Astrocyte (in vitro differentiated cells and primary cell): ENCODE results near the gene NKIRAS1. TPM values are rescaled to one million over a fixed set of nuclear protein-coding genes. Genes with fewer than 3 reads are reported as not detected.

Experiments
- DNase-seq: peaks from one replicate; pipeline ENCODE4 v3.0.0-alpha.2; 2010; ENCODE audit warnings: low read depth
- FAIRE-seq: peaks from 2 replicates; lab custom pipeline; 2011; peaks lifted over from hg19 to GRCh38; lab: Jason Lieb, UNC
- H2AFZ ChIP-seq: 2 replicates; pipeline ENCODE4 v1.6.0; 2012; ENCODE audit warnings: low read depth, low read length, inconsistent platforms
- H3K27ac ChIP-seq: 2 replicates; pipeline ENCODE4 v1.5.1; 2011; ENCODE audit warnings: low read depth, low read length, inconsistent platforms
- H3K27me3 ChIP-seq: 2 replicates; pipeline ENCODE4 v1.6.0; 2011; ENCODE audit warnings: low read length, inconsistent platforms; ENCODE audit not compliant: insufficient read depth
- H3K36me3 ChIP-seq: 2 replicates; pipeline ENCODE4 v1.5.1; 2011; ENCODE audit warnings: low read length, inconsistent platforms; ENCODE audit not compliant: insufficient read depth
- H3K4me1 ChIP-seq: 2 replicates; pipeline ENCODE4 v1.5.1; 2011; ENCODE audit warnings: low read length, inconsistent platforms; ENCODE audit not compliant: insufficient read depth
- H3K4me2 ChIP-seq: 2 replicates; pipeline ENCODE4 v1.6.0; 2012; ENCODE audit warnings: low read length, inconsistent platforms
- H3K4me3 ChIP-seq: 2 replicates; pipeline ENCODE4 v1.5.1; 2011; ENCODE audit warnings: low read depth, mild to moderate bottlenecking, low read length, inconsistent platforms; ENCODE audit not compliant: insufficient read depth
- H3K79me2 ChIP-seq: 2 replicates; pipeline ENCODE4 v1.6.0; 2012; ENCODE audit warnings: mild to moderate bottlenecking, low read length, inconsistent platforms; ENCODE audit not compliant: insufficient read depth
- H3K9ac ChIP-seq: 2 replicates; pipeline ENCODE4 v1.6.0; 2012; ENCODE audit warnings: mild to moderate bottlenecking, low read length, inconsistent platforms
- H3K9me3 ChIP-seq: 2 replicates; pipeline ENCODE4 v1.5.1; 2012; ENCODE audit warnings: low read depth, mild to moderate bottlenecking, low read length, inconsistent platforms; ENCODE audit not compliant: insufficient read depth
- H4K20me1 ChIP-seq: 2 replicates; pipeline ENCODE4 v1.6.0; 2012; ENCODE audit warnings: low read length, inconsistent platforms; ENCODE audit not compliant: insufficient read depth
- H3K27ac Mint-ChIP-seq: one replicate; pipeline ENCODE4 v1.8.0; 2021; ENCODE audit warnings: mild to moderate bottlenecking, mixed read lengths; ENCODE audit not compliant: unreplicated experiment
- H3K27me3 Mint-ChIP-seq: one replicate; pipeline ENCODE4 v1.8.0; 2021; ENCODE audit warnings: low read depth, mixed read lengths; ENCODE audit not compliant: unreplicated experiment
- H3K36me3 Mint-ChIP-seq: one replicate; pipeline ENCODE4 v1.8.0; 2021; ENCODE audit warnings: low read depth, mixed read lengths; ENCODE audit not compliant: unreplicated experiment
- H3K4me1 Mint-ChIP-seq: one replicate; pipeline ENCODE4 v1.8.0; 2021; ENCODE audit warnings: low read depth, mixed read lengths; ENCODE audit not compliant: unreplicated experiment
- H3K4me3 Mint-ChIP-seq: one replicate; pipeline ENCODE4 v1.8.0; 2021; ENCODE audit warnings: mild to moderate bottlenecking, moderate library complexity, mixed read lengths; ENCODE audit not compliant: unreplicated experiment
- H3K9me3 Mint-ChIP-seq: one replicate; pipeline ENCODE4 v1.8.0; 2021; ENCODE audit warnings: mild to moderate bottlenecking, mixed read lengths; ENCODE audit not compliant: unreplicated experiment
- CTCF ChIP-seq: IDR thresholded peaks from 2 replicates; pipeline ENCODE4 v1.5.1; 2011; ENCODE audit warnings: low read depth, mild to moderate bottlenecking, inconsistent platforms, low read length, moderate library complexity; ENCODE audit not compliant: insufficient read depth
- EZH2 ChIP-seq: IDR thresholded peaks from 2 replicates; pipeline ENCODE4 v1.6.1; 2012; ENCODE audit warnings: mild to moderate bottlenecking, low read length, inconsistent platforms; ENCODE audit not compliant: insufficient read depth
- total RNA-seq: library from RNA; stranded (reverse); gene quantifications from 2 replicates; pipeline ENCODE4 v1.2.1, GENCODE V29; 2021

Gene NKIRAS1
- total RNA-seq, 1 donor from 2014 or later: 11.0 TPM

DNA sequence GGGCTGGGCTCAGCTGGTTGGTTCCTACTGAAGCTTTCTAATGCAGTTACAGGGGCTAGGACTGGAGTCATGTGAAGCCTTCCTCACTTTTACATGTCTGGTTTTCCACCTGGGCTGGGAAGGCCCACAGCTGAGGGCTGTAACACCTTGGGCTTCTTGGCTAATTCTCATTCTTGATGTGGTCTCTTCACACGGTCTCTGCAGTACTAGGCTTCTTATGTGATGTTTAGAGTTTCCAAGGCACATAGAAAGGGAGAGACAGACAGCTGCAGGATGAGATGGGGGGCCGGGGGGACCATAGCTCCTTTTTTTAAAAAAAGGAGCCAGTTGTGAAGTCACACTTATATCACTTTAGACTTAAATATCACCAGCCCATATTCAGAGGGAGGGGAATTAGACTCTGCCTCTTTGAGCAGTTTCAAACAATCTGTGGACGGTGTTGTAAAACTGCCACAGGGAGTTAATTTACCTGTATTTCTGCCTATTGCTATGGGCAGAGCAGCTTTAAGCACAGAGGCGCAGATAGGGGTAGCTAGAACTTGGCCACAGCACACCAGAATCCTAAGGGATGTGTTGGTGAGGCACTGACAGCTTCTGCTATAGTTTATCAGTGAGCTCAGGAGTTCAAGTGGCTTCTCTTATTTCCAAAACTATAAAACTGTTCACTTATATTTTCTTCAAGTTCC, 46.7 kb downstream of the NKIRAS1 start:
- Histone ChIP-seq H3K4me3 (no peak overlapping the region), H3K36me3 (no peaks in the 10 kb centered on the region), H3K9ac (no peak overlapping the region), H3K9me3 (no peaks in the 10 kb centered on the region), H3K4me1 (peaks cover 24% of the 10 kb centered on the region), H3K27me3 (no peaks in the 10 kb centered on the region), H3K27ac (no peak overlapping the region), H3K4me2 (no peak overlapping the region), H4K20me1 (peaks cover 61% of the 10 kb centered on the region), H3K79me2 (peaks cover 26% of the 10 kb centered on the region), H2AFZ (no peak overlapping the region)
- Mint-ChIP-seq H3K4me3 (no peak overlapping the region), H3K9me3 (no peaks in the 10 kb centered on the region), H3K4me1 (peaks cover 41% of the 10 kb centered on the region), H3K27ac (no peak overlapping the region), H3K27me3 (no peaks in the 10 kb centered on the region), H3K36me3 (no peaks in the 10 kb centered on the region)
- TF ChIP-seq EZH2 (no peak), CTCF (no peak)
- DNase-seq (no peak), FAIRE-seq (no peak)

GRCh38 chr3:23867838-23868237, 49.0 kb downstream of the NKIRAS1 start:
- Mint-ChIP-seq H3K4me3 (no peak overlapping the region), H3K4me1 (peaks cover 39% of the 10 kb centered on the region), H3K9me3 (no peaks in the 10 kb centered on the region), H3K27me3 (no peaks in the 10 kb centered on the region), H3K27ac (no peak overlapping the region), H3K36me3 (peaks cover 10% of the 10 kb centered on the region)
- TF ChIP-seq EZH2: no peak
- TF ChIP-seq CTCF: no peak
- FAIRE-seq: no peak
- Histone ChIP-seq H3K27me3 (no peaks in the 10 kb centered on the region), H3K79me2 (peaks cover 29% of the 10 kb centered on the region), H3K27ac (no peak overlapping the region), H3K4me1 (peaks cover 10% of the 10 kb centered on the region), H2AFZ (no peak overlapping the region), H4K20me1 (peaks cover 59% of the 10 kb centered on the region), H3K4me2 (no peak overlapping the region), H3K4me3 (no peak overlapping the region), H3K36me3 (no peaks in the 10 kb centered on the region), H3K9me3 (no peaks in the 10 kb centered on the region), H3K9ac (no peak overlapping the region)
- DNase-seq: no peak

DNA sequence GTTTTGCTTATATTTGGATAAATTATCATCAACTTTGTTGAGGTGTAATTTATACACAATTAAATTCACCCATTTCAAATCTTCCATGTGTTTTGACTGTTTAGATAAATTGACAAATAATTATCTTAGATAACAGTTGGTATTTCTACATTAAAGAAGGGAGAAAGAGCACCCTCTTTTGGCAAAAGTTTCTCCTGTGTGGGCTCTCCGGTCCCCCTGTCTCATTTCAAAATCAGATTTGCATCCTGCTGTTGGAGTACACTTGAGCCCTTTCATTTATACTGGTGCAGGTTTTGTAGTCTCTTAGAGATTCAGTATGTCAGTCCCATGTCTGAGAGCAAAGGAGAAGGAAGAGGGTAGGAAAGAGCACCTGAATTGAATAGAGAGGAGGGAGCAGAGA, 49.4 kb downstream of the NKIRAS1 start:
- H3K4me1 Mint-ChIP-seq: peaks cover 39% of the 10 kb centered on the region
- peaks cover 10% of the 10 kb centered on the region for H3K4me1 ChIP-seq
- H3K27ac Mint-ChIP-seq: no peak overlapping the region
- no peak for DNase-seq
- H3K9me3 Mint-ChIP-seq: no peaks in the 10 kb centered on the region
- no peak overlapping the region for H3K4me3 ChIP-seq
- no peak overlapping the region for H3K4me2 ChIP-seq
- H3K79me2 ChIP-seq: peaks cover 33% of the 10 kb centered on the region
- no peak overlapping the region for H3K4me3 Mint-ChIP-seq
- H4K20me1 ChIP-seq: peaks cover 63% of the 10 kb centered on the region
- TF ChIP-seq CTCF: no peak
- no peak for TF ChIP-seq EZH2
- H3K9me3 ChIP-seq: no peaks in the 10 kb centered on the region
- no peak overlapping the region for H3K9ac ChIP-seq
- H3K36me3 ChIP-seq: no peaks in the 10 kb centered on the region
- no peaks in the 10 kb centered on the region for H3K27me3 Mint-ChIP-seq
- H3K27ac ChIP-seq: no peak overlapping the region
- H3K27me3 ChIP-seq: no peaks in the 10 kb centered on the region
- H3K36me3 Mint-ChIP-seq: peaks cover 10% of the 10 kb centered on the region
- FAIRE-seq: no peak
- H2AFZ ChIP-seq: no peak overlapping the region
